ENCODE data around the gene NR1D1.

DNA sequence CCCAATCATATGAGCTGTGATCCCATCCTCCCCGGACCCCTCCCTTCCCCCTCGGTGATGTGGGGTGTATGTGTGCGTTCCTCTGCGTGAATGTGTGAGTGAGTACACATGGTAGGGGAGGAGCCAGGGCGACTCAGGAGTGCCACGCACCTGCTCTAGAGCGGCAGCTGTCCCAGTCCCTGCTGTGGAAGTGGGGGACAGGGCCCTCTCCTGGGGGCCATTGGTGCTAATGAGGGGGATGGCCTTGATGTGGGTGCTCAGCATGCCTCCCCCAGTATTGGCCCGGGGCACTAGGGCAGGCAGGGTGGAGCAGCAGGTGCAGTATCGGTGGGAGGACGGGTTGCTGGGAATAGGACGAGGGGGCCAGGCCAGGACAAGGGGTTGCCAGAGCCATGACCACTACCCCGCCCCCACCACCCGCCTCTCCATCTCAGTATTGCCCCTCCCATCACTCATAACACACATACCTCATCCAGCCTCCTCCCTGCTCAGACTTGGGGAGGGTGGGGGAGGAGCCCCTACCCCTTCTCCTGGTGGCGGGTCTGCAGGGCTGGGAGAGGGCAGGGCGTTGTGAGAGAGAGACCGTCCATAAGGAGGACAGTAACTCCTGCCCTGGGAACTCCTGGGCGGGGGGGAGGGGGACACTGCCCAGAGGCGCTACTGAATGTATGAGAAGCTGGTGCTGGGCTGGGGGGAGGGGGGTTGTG lies 8.5 kb downstream of the NR1D1 start:
- TF ChIP-seq, protein P1, sequence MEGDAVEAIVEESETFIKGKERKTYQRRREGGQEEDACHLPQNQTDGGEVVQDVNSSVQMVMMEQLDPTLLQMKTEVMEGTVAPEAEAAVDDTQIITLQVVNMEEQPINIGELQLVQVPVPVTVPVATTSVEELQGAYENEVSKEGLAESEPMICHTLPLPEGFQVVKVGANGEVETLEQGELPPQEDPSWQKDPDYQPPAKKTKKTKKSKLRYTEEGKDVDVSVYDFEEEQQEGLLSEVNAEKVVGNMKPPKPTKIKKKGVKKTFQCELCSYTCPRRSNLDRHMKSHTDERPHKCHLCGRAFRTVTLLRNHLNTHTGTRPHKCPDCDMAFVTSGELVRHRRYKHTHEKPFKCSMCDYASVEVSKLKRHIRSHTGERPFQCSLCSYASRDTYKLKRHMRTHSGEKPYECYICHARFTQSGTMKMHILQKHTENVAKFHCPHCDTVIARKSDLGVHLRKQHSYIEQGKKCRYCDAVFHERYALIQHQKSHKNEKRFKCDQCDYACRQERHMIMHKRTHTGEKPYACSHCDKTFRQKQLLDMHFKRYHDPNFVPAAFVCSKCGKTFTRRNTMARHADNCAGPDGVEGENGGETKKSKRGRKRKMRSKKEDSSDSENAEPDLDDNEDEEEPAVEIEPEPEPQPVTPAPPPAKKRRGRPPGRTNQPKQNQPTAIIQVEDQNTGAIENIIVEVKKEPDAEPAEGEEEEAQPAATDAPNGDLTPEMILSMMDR (conservative IDR thresholded peaks at IDR 0.05): no peak
- TF ChIP-seq ZFX (IDR thresholded peaks at IDR 0.05): no peak
